Esophagus (tissue), 2 donors: Measurements from ENCODE around the gene ABCC1. TPM values are rescaled to one million over a fixed set of nuclear protein-coding genes. Genes with fewer than 3 reads are reported as not detected.

Experiments used
- H3K27ac ChIP-seq, 2 donors: one replicate each; pipeline ENCODE4 v1.5.1; 2013; ENCODE audit warnings: low read depth in 2 of 2, mild to moderate bottlenecking in 2 of 2, inconsistent platforms in 1 of 2, low read length in 1 of 2, moderate library complexity in 1 of 2
- H3K27me3 ChIP-seq, 2 donors: one replicate each; pipeline ENCODE4 v1.6.1; 2013; ENCODE audit warnings: low read length in 2 of 2, control low read depth in 1 of 2, mild to moderate bottlenecking in 1 of 2; ENCODE audit not compliant: insufficient read depth in 2 of 2, control insufficient read depth in 1 of 2
- H3K36me3 ChIP-seq, 2 donors: one replicate each; pipeline ENCODE4 v1.6.1; 2013; ENCODE audit warnings: low read length in 1 of 2; ENCODE audit not compliant: control insufficient read depth in 2 of 2, insufficient read depth in 2 of 2
- H3K4me1 ChIP-seq, 2 donors: one replicate each; pipeline ENCODE4 v1.6.1; 2013; ENCODE audit warnings: low read length in 1 of 2; ENCODE audit not compliant: control insufficient read depth in 2 of 2, insufficient read depth in 2 of 2
- H3K4me3 ChIP-seq, 2 donors: one replicate each; pipeline ENCODE4 v1.5.1; 2013; ENCODE audit warnings: low read length in 2 of 2, mild to moderate bottlenecking in 2 of 2, low read depth in 1 of 2, moderate library complexity in 1 of 2
- H3K9me3 ChIP-seq, 2 donors: one replicate each; pipeline ENCODE4 v1.6.1; 2013; ENCODE audit warnings: mild to moderate bottlenecking in 2 of 2, low read depth in 1 of 2, low read length in 1 of 2, moderate library complexity in 1 of 2; ENCODE audit not compliant: control insufficient read depth in 2 of 2, insufficient read depth in 1 of 2
- WGBS, 2 donors: extraction: QIAGEN DNeasy Blood & Tissue Kit; methylation state at CpG; one replicate each; pipeline ENCODE4 v1.1.7; 2013; 5-methylcytosine and 5-hydroxymethylcytosine counted together
- polyA plus RNA-seq, 2 donors: library from polyadenylated mRNA; stranded (reverse); fragments of 200-250 nt; gene quantifications; one replicate each; pipeline ENCODE4 v1.2.3, GENCODE V29; 2013
- donor health status: healthy with polysubstance abuse.
- donor health status: Bipolar disorder and iron deficiency.

The ABCC1 gene
- polyA plus RNA-seq, 2 donors, result 14.8 to 21.8 TPM

- Histone ChIP-seq H3K4me1 (no peaks in the 10 kb centered on the region), H3K27me3 (no peaks in the 10 kb centered on the region), H3K36me3 (peaks cover 31 to 45% of the 10 kb centered on the region in 2 donors), H3K4me3 (no peak overlapping the region), H3K9me3 (no peaks in the 10 kb centered on the region), H3K27ac (no peak overlapping the region)
- 88% methylated on average over 4 of the region's 4 CpGs for WGBS, 2 donors
Observed at GRCh38 chr16:16140537-16140936, 191.1 kb downstream of the ABCC1 start.

GRCh38 chr16:16141141-16141540 is 191.7 kb downstream of the ABCC1 start:
- Histone ChIP-seq H3K4me1 (peaks cover 0 to under 1% of the 10 kb centered on the region in 2 donors), H3K27ac (no peak overlapping the region), H3K27me3 (no peaks in the 10 kb centered on the region), H3K4me3 (no peak overlapping the region), H3K9me3 (no peaks in the 10 kb centered on the region), H3K36me3 (peaks cover 31 to 46% of the 10 kb centered on the region in 2 donors)
- WGBS, 2 donors, result 96 to 97% methylated on average over 11 of the region's 11 CpGs

GRCh38 chr16:16141784-16142396 is 192.5 kb downstream of the ABCC1 start:
- Histone ChIP-seq H3K4me1 (peaks cover 5 to 6% of the 10 kb centered on the region in 2 donors), H3K27ac (no peak overlapping the region), H3K9me3 (no peaks in the 10 kb centered on the region), H3K4me3 (no peak overlapping the region), H3K27me3 (no peaks in the 10 kb centered on the region), H3K36me3 (peaks cover 24 to 40% of the 10 kb centered on the region in 2 donors)
- WGBS, 2 donors, result 75 to 76% methylated on average over 7 of the region's 7 CpGs

- Histone ChIP-seq H3K36me3 (peaks cover 16 to 30% of the 10 kb centered on the region in 2 donors), H3K4me1 (peaks cover 5 to 6% of the 10 kb centered on the region in 2 donors), H3K9me3 (no peaks in the 10 kb centered on the region), H3K4me3 (no peak overlapping the region), H3K27me3 (no peaks in the 10 kb centered on the region), H3K27ac (no peak overlapping the region)
- 86 to 91% methylated on average over 15 of the region's 15 CpGs for WGBS, 2 donors
Observed at GRCh38 chr16:16143038-16143763, 193.8 kb downstream of the ABCC1 start.

GRCh38 chr16:16143931-16144330 is 194.5 kb downstream of the ABCC1 start:
- H3K4me3 ChIP-seq, result no peak overlapping the region
- no peaks in the 10 kb centered on the region for H3K27me3 ChIP-seq
- WGBS, 2 donors, result 83 to 86% methylated on average over 8 of the region's 8 CpGs
- no peaks in the 10 kb centered on the region for H3K9me3 ChIP-seq
- peak overlapping the region; percentile 25 to 52 for H3K27ac ChIP-seq
- H3K4me1 ChIP-seq, result peaks cover 5 to 6% of the 10 kb centered on the region in 2 donors
- H3K36me3 ChIP-seq, result peaks cover 10 to 24% of the 10 kb centered on the region in 2 donors

GRCh38 chr16:16144416-16144815 is 195.0 kb downstream of the ABCC1 start:
- Histone ChIP-seq H3K4me1 (peaks cover 5 to 6% of the 10 kb centered on the region in 2 donors), H3K4me3 (no peak overlapping the region), H3K27ac (peak overlapping the region; percentile 25 to 52), H3K27me3 (no peaks in the 10 kb centered on the region), H3K36me3 (peaks cover 7 to 20% of the 10 kb centered on the region in 2 donors), H3K9me3 (no peaks in the 10 kb centered on the region)
- 64 to 72% methylated on average over 5 of the region's 5 CpGs for WGBS, 2 donors

- 89 to 94% methylated on average over 5 of the region's 5 CpGs for WGBS, 2 donors
- H3K36me3 ChIP-seq, result peaks cover 3 to 20% of the 10 kb centered on the region in 2 donors
Observed at GRCh38 chr16:16145286-16145685, 195.9 kb downstream of the ABCC1 start.

GRCh38 chr16:16146380-16147315 is 197.2 kb downstream of the ABCC1 start:
- Histone ChIP-seq H3K9me3 (no peaks in the 10 kb centered on the region), H3K27me3 (no peaks in the 10 kb centered on the region), H3K4me3 (no peak overlapping the region), H3K4me1 (peaks cover 9 to 14% of the 10 kb centered on the region in 2 donors), H3K36me3 (peaks cover 3 to 11% of the 10 kb centered on the region in 2 donors), H3K27ac (peak overlapping the region in 1 of 2 donors; percentile 33)
- 75 to 82% methylated on average over 14 of the region's 14 CpGs for WGBS, 2 donors

More at GRCh38 chr16:16145286-16145685, 195.9 kb downstream of the ABCC1 start:
- Histone ChIP-seq H3K4me3 (no peak overlapping the region), H3K4me1 (peaks cover 9 to 11% of the 10 kb centered on the region in 2 donors), H3K27me3 (no peaks in the 10 kb centered on the region), H3K9me3 (no peaks in the 10 kb centered on the region), H3K27ac (no peak overlapping the region)

- no peak overlapping the region for H3K4me3 ChIP-seq
- H3K4me1 ChIP-seq, result peaks cover 9 to 14% of the 10 kb centered on the region in 2 donors
- H3K27ac ChIP-seq, result peak overlapping the region in 1 of 2 donors; percentile 33
- H3K27me3 ChIP-seq, result no peaks in the 10 kb centered on the region
- H3K9me3 ChIP-seq, result no peaks in the 10 kb centered on the region
- WGBS, 2 donors, result 79% methylated on average over 17 of the region's 17 CpGs
- peaks cover 0 to 9% of the 10 kb centered on the region in 2 donors for H3K36me3 ChIP-seq
Observed at GRCh38 chr16:16147316-16147999, 198.0 kb downstream of the ABCC1 start.
